ENCODE measurements around the gene ARHGAP6. TPM values are rescaled to one million over a fixed set of nuclear protein-coding genes. Genes with fewer than 3 reads are reported as not detected.

ARHGAP6 gene
- total and polyA plus RNA-seq, 2 experiments from 2014 or later: 0.26 to 0.59 TPM

DNA sequence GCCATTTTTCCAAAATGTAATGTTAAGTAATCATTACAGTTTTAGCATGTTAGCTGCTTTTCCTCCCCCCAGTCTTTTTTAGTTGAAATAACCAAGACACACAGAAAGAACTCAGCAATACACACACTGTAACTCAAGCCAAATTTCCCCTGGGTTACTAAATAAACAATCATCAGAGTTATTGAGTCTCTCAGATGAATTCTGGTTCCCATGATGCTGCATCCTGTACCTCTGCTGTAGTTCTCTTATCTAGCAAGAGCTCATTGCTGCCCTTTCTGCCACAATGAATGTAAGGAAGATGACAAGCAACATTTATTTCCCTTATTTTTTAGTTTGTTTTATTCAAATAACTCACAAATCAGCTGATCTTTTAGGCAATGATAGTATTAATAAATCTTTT lies 185.1 kb downstream of the ARHGAP6 start:
- H3K27ac ChIP-seq (ENCODE audit: low read depth): no peak overlapping the region
- no peak overlapping the region for H3K4me3 ChIP-seq
- no peaks in the 10 kb centered on the region for H3K9me2 ChIP-seq (ENCODE audit: insufficient read depth)
- no peak for TF ChIP-seq POLR2AphosphoS5 (IDR thresholded peaks at IDR 0.05; ENCODE audit: low read depth)
- TF ChIP-seq, protein P1, sequence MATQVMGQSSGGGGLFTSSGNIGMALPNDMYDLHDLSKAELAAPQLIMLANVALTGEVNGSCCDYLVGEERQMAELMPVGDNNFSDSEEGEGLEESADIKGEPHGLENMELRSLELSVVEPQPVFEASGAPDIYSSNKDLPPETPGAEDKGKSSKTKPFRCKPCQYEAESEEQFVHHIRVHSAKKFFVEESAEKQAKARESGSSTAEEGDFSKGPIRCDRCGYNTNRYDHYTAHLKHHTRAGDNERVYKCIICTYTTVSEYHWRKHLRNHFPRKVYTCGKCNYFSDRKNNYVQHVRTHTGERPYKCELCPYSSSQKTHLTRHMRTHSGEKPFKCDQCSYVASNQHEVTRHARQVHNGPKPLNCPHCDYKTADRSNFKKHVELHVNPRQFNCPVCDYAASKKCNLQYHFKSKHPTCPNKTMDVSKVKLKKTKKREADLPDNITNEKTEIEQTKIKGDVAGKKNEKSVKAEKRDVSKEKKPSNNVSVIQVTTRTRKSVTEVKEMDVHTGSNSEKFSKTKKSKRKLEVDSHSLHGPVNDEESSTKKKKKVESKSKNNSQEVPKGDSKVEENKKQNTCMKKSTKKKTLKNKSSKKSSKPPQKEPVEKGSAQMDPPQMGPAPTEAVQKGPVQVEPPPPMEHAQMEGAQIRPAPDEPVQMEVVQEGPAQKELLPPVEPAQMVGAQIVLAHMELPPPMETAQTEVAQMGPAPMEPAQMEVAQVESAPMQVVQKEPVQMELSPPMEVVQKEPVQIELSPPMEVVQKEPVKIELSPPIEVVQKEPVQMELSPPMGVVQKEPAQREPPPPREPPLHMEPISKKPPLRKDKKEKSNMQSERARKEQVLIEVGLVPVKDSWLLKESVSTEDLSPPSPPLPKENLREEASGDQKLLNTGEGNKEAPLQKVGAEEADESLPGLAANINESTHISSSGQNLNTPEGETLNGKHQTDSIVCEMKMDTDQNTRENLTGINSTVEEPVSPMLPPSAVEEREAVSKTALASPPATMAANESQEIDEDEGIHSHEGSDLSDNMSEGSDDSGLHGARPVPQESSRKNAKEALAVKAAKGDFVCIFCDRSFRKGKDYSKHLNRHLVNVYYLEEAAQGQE (IDR thresholded peaks at IDR 0.05; ENCODE audit: unreplicated experiment): no peak
- TF ChIP-seq, protein P2, sequence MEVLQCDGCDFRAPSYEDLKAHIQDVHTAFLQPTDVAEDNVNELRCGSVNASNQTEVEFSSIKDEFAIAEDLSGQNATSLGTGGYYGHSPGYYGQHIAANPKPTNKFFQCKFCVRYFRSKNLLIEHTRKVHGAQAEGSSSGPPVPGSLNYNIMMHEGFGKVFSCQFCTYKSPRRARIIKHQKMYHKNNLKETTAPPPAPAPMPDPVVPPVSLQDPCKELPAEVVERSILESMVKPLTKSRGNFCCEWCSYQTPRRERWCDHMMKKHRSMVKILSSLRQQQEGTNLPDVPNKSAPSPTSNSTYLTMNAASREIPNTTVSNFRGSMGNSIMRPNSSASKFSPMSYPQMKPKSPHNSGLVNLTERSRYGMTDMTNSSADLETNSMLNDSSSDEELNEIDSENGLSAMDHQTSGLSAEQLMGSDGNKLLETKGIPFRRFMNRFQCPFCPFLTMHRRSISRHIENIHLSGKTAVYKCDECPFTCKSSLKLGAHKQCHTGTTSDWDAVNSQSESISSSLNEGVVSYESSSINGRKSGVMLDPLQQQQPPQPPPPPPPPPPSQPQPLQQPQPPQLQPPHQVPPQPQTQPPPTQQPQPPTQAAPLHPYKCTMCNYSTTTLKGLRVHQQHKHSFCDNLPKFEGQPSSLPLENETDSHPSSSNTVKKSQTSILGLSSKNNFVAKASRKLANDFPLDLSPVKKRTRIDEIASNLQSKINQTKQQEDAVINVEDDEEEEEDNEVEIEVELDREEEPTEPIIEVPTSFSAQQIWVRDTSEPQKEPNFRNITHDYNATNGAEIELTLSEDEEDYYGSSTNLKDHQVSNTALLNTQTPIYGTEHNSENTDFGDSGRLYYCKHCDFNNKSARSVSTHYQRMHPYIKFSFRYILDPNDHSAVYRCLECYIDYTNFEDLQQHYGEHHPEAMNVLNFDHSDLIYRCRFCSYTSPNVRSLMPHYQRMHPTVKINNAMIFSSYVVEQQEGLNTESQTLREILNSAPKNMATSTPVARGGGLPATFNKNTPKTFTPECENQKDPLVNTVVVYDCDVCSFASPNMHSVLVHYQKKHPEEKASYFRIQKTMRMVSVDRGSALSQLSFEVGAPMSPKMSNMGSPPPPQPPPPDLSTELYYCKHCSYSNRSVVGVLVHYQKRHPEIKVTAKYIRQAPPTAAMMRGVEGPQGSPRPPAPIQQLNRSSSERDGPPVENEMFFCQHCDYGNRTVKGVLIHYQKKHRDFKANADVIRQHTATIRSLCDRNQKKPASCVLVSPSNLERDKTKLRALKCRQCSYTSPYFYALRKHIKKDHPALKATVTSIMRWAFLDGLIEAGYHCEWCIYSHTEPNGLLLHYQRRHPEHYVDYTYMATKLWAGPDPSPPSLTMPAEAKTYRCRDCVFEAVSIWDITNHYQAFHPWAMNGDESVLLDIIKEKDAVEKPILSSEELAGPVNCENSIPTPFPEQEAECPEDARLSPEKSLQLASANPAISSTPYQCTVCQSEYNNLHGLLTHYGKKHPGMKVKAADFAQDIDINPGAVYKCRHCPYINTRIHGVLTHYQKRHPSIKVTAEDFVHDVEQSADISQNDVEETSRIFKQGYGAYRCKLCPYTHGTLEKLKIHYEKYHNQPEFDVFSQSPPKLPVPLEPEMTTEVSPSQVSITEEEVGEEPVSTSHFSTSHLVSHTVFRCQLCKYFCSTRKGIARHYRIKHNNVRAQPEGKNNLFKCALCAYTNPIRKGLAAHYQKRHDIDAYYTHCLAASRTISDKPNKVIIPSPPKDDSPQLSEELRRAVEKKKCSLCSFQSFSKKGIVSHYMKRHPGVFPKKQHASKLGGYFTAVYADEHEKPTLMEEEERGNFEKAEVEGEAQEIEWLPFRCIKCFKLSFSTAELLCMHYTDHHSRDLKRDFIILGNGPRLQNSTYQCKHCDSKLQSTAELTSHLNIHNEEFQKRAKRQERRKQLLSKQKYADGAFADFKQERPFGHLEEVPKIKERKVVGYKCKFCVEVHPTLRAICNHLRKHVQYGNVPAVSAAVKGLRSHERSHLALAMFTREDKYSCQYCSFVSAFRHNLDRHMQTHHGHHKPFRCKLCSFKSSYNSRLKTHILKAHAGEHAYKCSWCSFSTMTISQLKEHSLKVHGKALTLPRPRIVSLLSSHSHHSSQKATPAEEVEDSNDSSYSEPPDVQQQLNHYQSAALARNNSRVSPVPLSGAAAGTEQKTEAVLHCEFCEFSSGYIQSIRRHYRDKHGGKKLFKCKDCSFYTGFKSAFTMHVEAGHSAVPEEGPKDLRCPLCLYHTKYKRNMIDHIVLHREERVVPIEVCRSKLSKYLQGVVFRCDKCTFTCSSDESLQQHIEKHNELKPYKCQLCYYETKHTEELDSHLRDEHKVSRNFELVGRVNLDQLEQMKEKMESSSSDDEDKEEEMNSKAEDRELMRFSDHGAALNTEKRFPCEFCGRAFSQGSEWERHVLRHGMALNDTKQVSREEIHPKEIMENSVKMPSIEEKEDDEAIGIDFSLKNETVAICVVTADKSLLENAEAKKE (CRISPR knock-in tag; IDR thresholded peaks at IDR 0.05): no peak
- no peak for TF ChIP-seq ZNF331 (CRISPR knock-in tag; IDR thresholded peaks at IDR 0.05; ENCODE audit: low read depth)
- TF ChIP-seq STAT1 (IDR thresholded peaks at IDR 0.05; ENCODE audit: unreplicated experiment): no peak
- no peak for TF ChIP-seq JUNB (IDR thresholded peaks at IDR 0.05; ENCODE audit: unreplicated experiment)
- TF ChIP-seq NANOG (IDR thresholded peaks at IDR 0.05; ENCODE audit: borderline replicate concordance): no peak
- no peak for TF ChIP-seq EZH2 (IDR thresholded peaks at IDR 0.05; ENCODE audit: low read depth, unreplicated experiment)
- TF ChIP-seq, protein P3, sequence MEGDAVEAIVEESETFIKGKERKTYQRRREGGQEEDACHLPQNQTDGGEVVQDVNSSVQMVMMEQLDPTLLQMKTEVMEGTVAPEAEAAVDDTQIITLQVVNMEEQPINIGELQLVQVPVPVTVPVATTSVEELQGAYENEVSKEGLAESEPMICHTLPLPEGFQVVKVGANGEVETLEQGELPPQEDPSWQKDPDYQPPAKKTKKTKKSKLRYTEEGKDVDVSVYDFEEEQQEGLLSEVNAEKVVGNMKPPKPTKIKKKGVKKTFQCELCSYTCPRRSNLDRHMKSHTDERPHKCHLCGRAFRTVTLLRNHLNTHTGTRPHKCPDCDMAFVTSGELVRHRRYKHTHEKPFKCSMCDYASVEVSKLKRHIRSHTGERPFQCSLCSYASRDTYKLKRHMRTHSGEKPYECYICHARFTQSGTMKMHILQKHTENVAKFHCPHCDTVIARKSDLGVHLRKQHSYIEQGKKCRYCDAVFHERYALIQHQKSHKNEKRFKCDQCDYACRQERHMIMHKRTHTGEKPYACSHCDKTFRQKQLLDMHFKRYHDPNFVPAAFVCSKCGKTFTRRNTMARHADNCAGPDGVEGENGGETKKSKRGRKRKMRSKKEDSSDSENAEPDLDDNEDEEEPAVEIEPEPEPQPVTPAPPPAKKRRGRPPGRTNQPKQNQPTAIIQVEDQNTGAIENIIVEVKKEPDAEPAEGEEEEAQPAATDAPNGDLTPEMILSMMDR (conservative IDR thresholded peaks at IDR 0.05; ENCODE audit: low read depth in 2 of 2): no peak
- no peak for TF ChIP-seq ZNF114 (CRISPR knock-in tag; IDR thresholded peaks at IDR 0.05)
- DNase-seq (ENCODE audit: low spot score) (no peak), ATAC-seq (no peak)
- H3K36me3 ChIP-seq (ENCODE audit: insufficient read depth): no peaks in the 10 kb centered on the region
- no peak overlapping the region for H2AFZ ChIP-seq
- no peaks in the 10 kb centered on the region for H3K27me3 ChIP-seq (ENCODE audit: insufficient read depth)
- peaks cover 15% of the 10 kb centered on the region; the same call in 1 of the 2 replicates for H3K4me1 ChIP-seq (ENCODE audit: insufficient read depth)
- no peak overlapping the region for H3K4me2 ChIP-seq
- no peaks in the 10 kb centered on the region for H4K20me1 ChIP-seq (replicated peaks; ENCODE audit: insufficient read depth)
- no peak overlapping the region for H3K27ac Mint-ChIP-seq
- H3K4me3 Mint-ChIP-seq: no peak overlapping the region
- H3K36me3 Mint-ChIP-seq (ENCODE audit: low read depth): no peaks in the 10 kb centered on the region
- no peaks in the 10 kb centered on the region for H3K9me3 Mint-ChIP-seq
- no peaks in the 10 kb centered on the region for H3K27me3 Mint-ChIP-seq (ENCODE audit: insufficient read depth, low read depth, poor library complexity)
- no peaks in the 10 kb centered on the region for H3K79me2 ChIP-seq (replicated peaks; ENCODE audit: insufficient read depth)
- H3K4me1 Mint-ChIP-seq: peaks cover 29% of the 10 kb centered on the region
- H3F3A ChIP-seq (replicated peaks; ENCODE audit: low read depth): no peaks in the 10 kb centered on the region
